Panc1 (cell line): ENCODE measurements around the gene ZCCHC17.

Experiments
- CTCF ChIP-seq: fragments of 450-650 bp; IDR thresholded peaks from 2 replicates; pipeline ENCODE4 v1.5.1; 2017; ENCODE audit warnings: mild to moderate bottlenecking
- POLR2AphosphoS5 ChIP-seq: IDR thresholded peaks from 2 replicates; pipeline ENCODE4 v1.6.1; 2012; ENCODE audit warnings: mild to moderate bottlenecking, low read depth, low read length, moderate library complexity
- SIN3A ChIP-seq: IDR thresholded peaks from 2 replicates; pipeline ENCODE4 v1.6.1; 2012; ENCODE audit warnings: low read depth, mild to moderate bottlenecking, low read length, moderate library complexity, borderline replicate concordance; ENCODE audit not compliant: insufficient read depth

GRCh38 chr1:31318146-31318545 is 21.3 kb downstream of the ZCCHC17 start:
- TF ChIP-seq POLR2AphosphoS5 (no peak), CTCF (no peak), SIN3A (no peak)
